Mammary epithelial cell (primary cell): ENCODE measurements around the gene TSPAN9.

Experiments
- EZH2 ChIP-seq: IDR thresholded peaks from 2 replicates; pipeline ENCODE4 v1.6.1; 2012; ENCODE audit warnings: low read length, inconsistent platforms, borderline replicate concordance
- TF ChIP-seq, protein P1 (sequence below), 2 donors: IDR thresholded peaks in 1 of 2; conservative IDR thresholded peaks in 1 of 2; 2 replicates each; pipeline ENCODE4 v1.5.1; 2011 to 2012; ENCODE audit warnings: inconsistent platforms in 2 of 2, low read length in 2 of 2, mild to moderate bottlenecking in 2 of 2, control low read depth in 1 of 2, low read depth in 1 of 2; ENCODE audit not compliant: insufficient read depth in 1 of 2; ENCODE audit errors: extremely low read depth in 1 of 2

DNA sequence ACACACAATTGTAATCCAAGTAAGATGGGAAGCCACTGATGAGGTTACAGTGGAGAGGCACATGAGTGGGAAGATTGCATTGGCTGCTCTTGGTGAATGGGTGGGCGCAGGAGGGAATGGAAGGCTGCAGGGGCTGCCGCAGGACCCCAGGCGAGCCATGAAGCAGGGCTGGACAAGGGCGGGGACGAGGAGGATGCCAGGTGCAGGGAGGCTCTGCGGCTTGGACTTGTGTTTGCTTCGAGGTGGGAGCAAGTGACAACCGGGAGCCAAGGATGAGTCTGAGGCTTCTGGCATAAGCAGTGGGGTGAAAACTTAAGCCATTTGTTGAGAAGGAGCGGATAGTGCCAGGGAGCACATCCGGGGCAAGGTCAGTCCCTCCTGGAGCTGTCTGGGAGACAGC is 115.0 kb downstream of the TSPAN9 start:
- TF ChIP-seq, protein P1, sequence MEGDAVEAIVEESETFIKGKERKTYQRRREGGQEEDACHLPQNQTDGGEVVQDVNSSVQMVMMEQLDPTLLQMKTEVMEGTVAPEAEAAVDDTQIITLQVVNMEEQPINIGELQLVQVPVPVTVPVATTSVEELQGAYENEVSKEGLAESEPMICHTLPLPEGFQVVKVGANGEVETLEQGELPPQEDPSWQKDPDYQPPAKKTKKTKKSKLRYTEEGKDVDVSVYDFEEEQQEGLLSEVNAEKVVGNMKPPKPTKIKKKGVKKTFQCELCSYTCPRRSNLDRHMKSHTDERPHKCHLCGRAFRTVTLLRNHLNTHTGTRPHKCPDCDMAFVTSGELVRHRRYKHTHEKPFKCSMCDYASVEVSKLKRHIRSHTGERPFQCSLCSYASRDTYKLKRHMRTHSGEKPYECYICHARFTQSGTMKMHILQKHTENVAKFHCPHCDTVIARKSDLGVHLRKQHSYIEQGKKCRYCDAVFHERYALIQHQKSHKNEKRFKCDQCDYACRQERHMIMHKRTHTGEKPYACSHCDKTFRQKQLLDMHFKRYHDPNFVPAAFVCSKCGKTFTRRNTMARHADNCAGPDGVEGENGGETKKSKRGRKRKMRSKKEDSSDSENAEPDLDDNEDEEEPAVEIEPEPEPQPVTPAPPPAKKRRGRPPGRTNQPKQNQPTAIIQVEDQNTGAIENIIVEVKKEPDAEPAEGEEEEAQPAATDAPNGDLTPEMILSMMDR (conservative IDR thresholded peaks at IDR 0.05 in 1 of 2, IDR thresholded peaks at IDR 0.05 in 1 of 2; ENCODE audit: extremely low read depth in 1 of 2, insufficient read depth in 1 of 2, low read depth in 1 of 2, low read length in 2 of 2) = no peak
- TF ChIP-seq EZH2 = no peak
